CD4-positive, alpha-beta memory T cell (primary cell): ENCODE results near the gene ATXN7. TPM values are rescaled to one million over a fixed set of nuclear protein-coding genes. Genes with fewer than 3 reads are reported as not detected.

Experiments
- CTCF ChIA-PET: fragments of 350-600 bp; sonication (Branson Sonifier 250); formaldehyde crosslinking; loops from one replicate; lab custom pipeline; 2021; ENCODE audit warnings: inconsistent platforms; ENCODE audit not compliant: partially characterized antibody; lab: Charles Lee
- POLR2A ChIA-PET: fragments of 350-600 bp; sonication (Branson Sonifier 250); formaldehyde crosslinking; loops from one replicate; lab custom pipeline; 2021; ENCODE audit not compliant: partially characterized antibody; lab: Charles Lee
- DNase-seq, 5 donors: peaks; one replicate each; pipeline versions ENCODE4 v3.0.0 to v3.0.0-alpha.2; 2020 to 2022; ENCODE audit warnings: mixed read lengths in 1 of 5
- H3K27ac ChIP-seq: one replicate; pipeline ENCODE4 v1.7.0; 2013; ENCODE audit warnings: low read depth, low read length
- H3K27me3 ChIP-seq: 2 replicates; pipeline ENCODE4 v1.7.0; 2013; ENCODE audit warnings: mild to moderate bottlenecking, low read length, moderate library complexity; ENCODE audit not compliant: insufficient read depth
- H3K36me3 ChIP-seq: 2 replicates; pipeline ENCODE4 v1.7.0; 2013; ENCODE audit warnings: mild to moderate bottlenecking, low read length, moderate library complexity; ENCODE audit not compliant: insufficient read depth
- H3K4me1 ChIP-seq: 2 replicates; pipeline ENCODE4 v1.7.0; 2013; ENCODE audit warnings: mild to moderate bottlenecking, low read length, moderate library complexity; ENCODE audit not compliant: insufficient read depth
- H3K4me3 ChIP-seq, 2 donors: one replicate each; pipeline ENCODE4 v1.7.0; 2013; ENCODE audit warnings: low read length in 2 of 2, mild to moderate bottlenecking in 1 of 2
- H3K9me3 ChIP-seq, 2 donors: one replicate each; pipeline ENCODE4 v1.7.0; 2013; ENCODE audit warnings: low read length in 2 of 2, control low read depth in 1 of 2; ENCODE audit not compliant: control insufficient read depth in 1 of 2
- H3K27ac Mint-ChIP-seq, 7 donors: one replicate each; pipeline ENCODE4 v1.8.0; 2020 to 2021; ENCODE audit warnings: mixed read lengths in 7 of 7, mild to moderate bottlenecking in 6 of 7, inconsistent platforms in 3 of 7, moderate library complexity in 3 of 7
- H3K27me3 Mint-ChIP-seq, 2 donors: one replicate each; pipeline ENCODE4 v1.8.0; 2020 to 2021; ENCODE audit warnings: mixed read lengths in 2 of 2
- H3K36me3 Mint-ChIP-seq, 2 donors: one replicate each; pipeline ENCODE4 v1.8.0; 2020 to 2021; ENCODE audit warnings: mixed read lengths in 2 of 2, inconsistent platforms in 1 of 2, mild to moderate bottlenecking in 1 of 2
- H3K4me1 Mint-ChIP-seq, 4 donors: one replicate each; pipeline ENCODE4 v1.8.0; 2020 to 2021; ENCODE audit warnings: mixed read lengths in 4 of 4, mild to moderate bottlenecking in 1 of 4
- H3K4me3 Mint-ChIP-seq, 8 donors: one replicate each; pipeline ENCODE4 v1.8.0; 2020 to 2021; ENCODE audit warnings: mixed read lengths in 8 of 8, mild to moderate bottlenecking in 7 of 8, moderate library complexity in 6 of 8, inconsistent platforms in 3 of 8
- H3K9me3 Mint-ChIP-seq, 8 donors: one replicate each; pipeline ENCODE4 v1.8.0; 2020 to 2021; ENCODE audit warnings: mixed read lengths in 8 of 8, mild to moderate bottlenecking in 5 of 8, inconsistent platforms in 3 of 8, moderate library complexity in 1 of 8
- intact Hi-C: fragments of 100-400 bp; cut with micrococcal nuclease; formaldehyde crosslinking; loops from one replicate; pipeline ENCODE4 v1.15.1; 2023
- polyA plus RNA-seq, 2 donors: library from polyadenylated mRNA; unstranded; fragments of 300-500 nt; fragmentation: Illumina TruSeq; gene quantifications; one replicate each; pipeline ENCODE4 v1.2.3, GENCODE V29; 2021
- total RNA-seq, 2 experiments: library from RNA; stranded (reverse); gene quantifications; one replicate each; pipeline ENCODE4 v1.2.3, GENCODE V29; 2021

ATXN7 gene
- total and polyA plus RNA-seq, 4 experiments from 2014 or later, result 13.4 to 160 (median 89.2) TPM

GRCh38 chr3:63972987-63973386 is 109.3 kb downstream of the ATXN7 start:
- H3K36me3 Mint-ChIP-seq, result peaks cover 25 to 33% of the 10 kb centered on the region in 2 donors
- H3K4me1 ChIP-seq, result peaks cover 88% of the 10 kb centered on the region
- no peaks in the 10 kb centered on the region for H3K27me3 Mint-ChIP-seq
- H3K27me3 ChIP-seq, result no peaks in the 10 kb centered on the region
- H3K4me3 ChIP-seq, result no peak overlapping the region
- H3K9me3 ChIP-seq, result no peaks in the 10 kb centered on the region
- H3K27ac ChIP-seq, result peak overlapping the region; percentile 27
- ChIA-PET POLR2A (interaction anchor here (1.0 to 14.5 kb wide), 4 partner anchors 6 to 61 kb away, joined by 3 to 347 read pairs (median 177); partner anchors contain the start of gene SCAANT1), CTCF (interaction anchor here (2.6 to 29.4 kb wide), 3 partner anchors 10 to 20 kb away, joined by 10 to 875 read pairs (median 179); no protein-coding TSS in a partner anchor)
- H3K4me1 Mint-ChIP-seq, result peaks cover 72 to 97% (median 80%) of the 10 kb centered on the region in 4 donors
- peak overlapping the region; percentile 34 to 76 (median 65) for H3K4me3 Mint-ChIP-seq
- intact Hi-C loops, result no loop called here
- H3K9me3 Mint-ChIP-seq, result no peaks in the 10 kb centered on the region
- no peak for DNase-seq
- H3K27ac Mint-ChIP-seq, result peak overlapping the region; percentile 84 to 95 (median 89)
- H3K36me3 ChIP-seq, result peaks cover 9% of the 10 kb centered on the region

GRCh38 chr3:63973406-63973805 is 109.7 kb downstream of the ATXN7 start:
- peak overlapping the region; percentile 50 to 95 (median 88) for H3K27ac Mint-ChIP-seq
- ChIA-PET POLR2A (interaction anchor here (1.0 to 14.5 kb wide), 4 partner anchors 6 to 62 kb away, joined by 3 to 347 read pairs (median 177); partner anchors contain the start of gene SCAANT1), CTCF (interaction anchor here (2.6 to 29.4 kb wide), 3 partner anchors 10 to 20 kb away, joined by 10 to 875 read pairs (median 179); no protein-coding TSS in a partner anchor)
- H3K27me3 Mint-ChIP-seq, result no peaks in the 10 kb centered on the region
- H3K4me3 ChIP-seq, result no peak overlapping the region
- peaks cover 76 to 97% (median 84%) of the 10 kb centered on the region in 4 donors for H3K4me1 Mint-ChIP-seq
- H3K9me3 Mint-ChIP-seq, result no peaks in the 10 kb centered on the region
- peak overlapping the region; percentile 27 for H3K27ac ChIP-seq
- peaks cover 25 to 30% of the 10 kb centered on the region in 2 donors for H3K36me3 Mint-ChIP-seq
- no peaks in the 10 kb centered on the region for H3K9me3 ChIP-seq
- peaks cover 92% of the 10 kb centered on the region for H3K4me1 ChIP-seq
- peak overlapping the region in 7 of 8 donors; percentile 34 to 76 (median 70) for H3K4me3 Mint-ChIP-seq
- H3K27me3 ChIP-seq, result no peaks in the 10 kb centered on the region
- DNase-seq, result no peak
- intact Hi-C loops, result no loop called here
- H3K36me3 ChIP-seq, result peaks cover 9% of the 10 kb centered on the region

DNA sequence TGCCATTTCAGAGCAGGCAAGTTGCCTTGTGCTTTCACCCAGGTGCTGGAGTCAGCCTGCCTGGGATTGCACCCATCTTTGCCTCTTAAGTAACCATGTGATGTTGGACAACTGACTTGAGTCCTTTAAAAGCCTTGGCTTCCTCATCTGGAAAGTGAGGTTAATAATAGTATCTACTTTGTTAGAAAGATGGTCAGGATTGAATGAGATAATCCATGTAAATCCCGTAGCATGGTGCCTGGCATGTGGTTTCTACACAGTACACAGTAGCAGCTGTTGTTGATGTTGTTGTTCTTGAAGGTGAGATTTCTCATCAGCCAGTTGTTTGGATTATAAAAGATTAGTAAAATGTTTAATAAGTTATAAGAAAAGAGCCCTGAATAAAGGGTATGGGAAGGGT is 110.8 kb downstream of the ATXN7 start:
- no peaks in the 10 kb centered on the region for H3K27me3 Mint-ChIP-seq
- Histone ChIP-seq H3K27me3 (no peaks in the 10 kb centered on the region), H3K4me1 (peaks cover 97% of the 10 kb centered on the region), H3K27ac (no peak overlapping the region), H3K9me3 (no peaks in the 10 kb centered on the region), H3K4me3 (no peak overlapping the region), H3K36me3 (peaks cover 9% of the 10 kb centered on the region)
- H3K4me3 Mint-ChIP-seq, result peak overlapping the region; percentile 0 to 84 (median 50)
- no peaks in the 10 kb centered on the region for H3K9me3 Mint-ChIP-seq
- peak overlapping the region; percentile 45 to 84 (median 78) for H3K27ac Mint-ChIP-seq
- no peak for DNase-seq
- peaks cover 82 to 98% (median 90%) of the 10 kb centered on the region in 4 donors for H3K4me1 Mint-ChIP-seq
- ChIA-PET POLR2A (interaction anchor here (2.5 to 14.5 kb wide), 3 partner anchors 5 to 49 kb away, joined by 6 to 347 read pairs (median 347); partner anchors contain the start of gene PSMD6), CTCF (interaction anchor here (10.4 to 29.4 kb wide), 2 partner anchors 11 to 19 kb away, joined by 179 to 875 read pairs; no protein-coding TSS in a partner anchor)
- intact Hi-C loops, result no loop called here
- peaks cover 22 to 31% of the 10 kb centered on the region in 2 donors for H3K36me3 Mint-ChIP-seq

- H3K9me3 ChIP-seq, result no peaks in the 10 kb centered on the region
- POLR2A ChIA-PET, result interaction anchor here (1.0 to 13.9 kb wide), 3 partner anchors 9 to 47 kb away, joined by 3 to 347 read pairs (median 6); partner anchors contain the start of gene PSMD6
Measured at GRCh38 chr3:63975723-63976122, 112.1 kb downstream of the ATXN7 start.

GRCh38 chr3:63976161-63976871 is 112.6 kb downstream of the ATXN7 start:
- Histone ChIP-seq H3K27me3 (no peaks in the 10 kb centered on the region), H3K4me3 (no peak overlapping the region), H3K27ac (peak overlapping the region; percentile 0), H3K9me3 (no peaks in the 10 kb centered on the region), H3K36me3 (peaks cover 20% of the 10 kb centered on the region), H3K4me1 (peaks cover 97% of the 10 kb centered on the region)
- intact Hi-C loops, result loop anchor here (5.0 kb wide), 1 partner anchor 114 kb away; the partner anchor contains the start of genes ATXN7 and THOC7
- peak overlapping the region; percentile 83 to 94 (median 91) for H3K27ac Mint-ChIP-seq
- DNase-seq, result no peak
- H3K4me3 Mint-ChIP-seq, result peak overlapping the region in 7 of 8 donors; percentile 66 to 89 (median 79)
- CTCF ChIA-PET, result interaction anchor here (6.7 to 29.4 kb wide), 3 partner anchors 13 to 47 kb away, joined by 40 to 875 read pairs (median 179); partner anchors contain the start of gene PSMD6
- no peaks in the 10 kb centered on the region for H3K27me3 Mint-ChIP-seq
- POLR2A ChIA-PET, result interaction anchor here (0.7 to 13.9 kb wide), 5 partner anchors 9 to 47 kb away, joined by 3 to 347 read pairs (median 5); partner anchors contain the start of gene PSMD6
- H3K4me1 Mint-ChIP-seq, result peaks cover 77 to 98% (median 90%) of the 10 kb centered on the region in 4 donors
- no peaks in the 10 kb centered on the region for H3K9me3 Mint-ChIP-seq
- H3K36me3 Mint-ChIP-seq, result peaks cover 32 to 44% of the 10 kb centered on the region in 2 donors

More at GRCh38 chr3:63975723-63976122, 112.1 kb downstream of the ATXN7 start:
- Histone ChIP-seq H3K4me3 (no peak overlapping the region), H3K27ac (no peak overlapping the region), H3K27me3 (no peaks in the 10 kb centered on the region), H3K4me1 (peaks cover 97% of the 10 kb centered on the region), H3K36me3 (peaks cover 14% of the 10 kb centered on the region)
- H3K27me3 Mint-ChIP-seq, result no peaks in the 10 kb centered on the region
- H3K36me3 Mint-ChIP-seq, result peaks cover 27 to 40% of the 10 kb centered on the region in 2 donors
- CTCF ChIA-PET, result interaction anchor here (6.7 to 29.4 kb wide), 3 partner anchors 12 to 47 kb away, joined by 40 to 875 read pairs (median 179); partner anchors contain the start of gene PSMD6
- intact Hi-C loops, result loop anchor here (5.0 kb wide), 1 partner anchor 113 kb away; the partner anchor contains the start of genes ATXN7 and THOC7
- peak overlapping the region in 7 of 8 donors; percentile 19 to 84 (median 53) for H3K4me3 Mint-ChIP-seq
- no peak for DNase-seq
- H3K27ac Mint-ChIP-seq, result peak overlapping the region; percentile 68 to 91 (median 87)
- H3K4me1 Mint-ChIP-seq, result peaks cover 79 to 98% (median 90%) of the 10 kb centered on the region in 4 donors
- no peaks in the 10 kb centered on the region for H3K9me3 Mint-ChIP-seq

GRCh38 chr3:63976872-63977200 is 113.2 kb downstream of the ATXN7 start:
- CTCF ChIA-PET, result interaction anchor here (6.7 to 29.4 kb wide), 3 partner anchors 14 to 46 kb away, joined by 40 to 875 read pairs (median 179); partner anchors contain the start of gene PSMD6
- H3K4me3 Mint-ChIP-seq, result peak overlapping the region; percentile 8 to 89 (median 78)
- no peak overlapping the region for H3K4me3 ChIP-seq
- H3K27ac ChIP-seq, result peak overlapping the region; percentile 0
- intact Hi-C loops, result loop anchor here (5.0 kb wide), 1 partner anchor 115 kb away; the partner anchor contains the start of genes ATXN7 and THOC7
- H3K4me1 ChIP-seq, result peaks cover 97% of the 10 kb centered on the region
- H3K9me3 ChIP-seq, result no peaks in the 10 kb centered on the region
- peaks cover 78 to 100% (median 89%) of the 10 kb centered on the region in 4 donors for H3K4me1 Mint-ChIP-seq
- H3K27ac Mint-ChIP-seq, result peak overlapping the region; percentile 83 to 94 (median 91)
- peaks cover 32 to 49% of the 10 kb centered on the region in 2 donors for H3K36me3 Mint-ChIP-seq
- no peak for DNase-seq
- no peaks in the 10 kb centered on the region for H3K27me3 ChIP-seq
- H3K27me3 Mint-ChIP-seq, result no peaks in the 10 kb centered on the region
- POLR2A ChIA-PET, result interaction anchor here (0.7 to 13.9 kb wide), 6 partner anchors 10 to 46 kb away, joined by 3 to 347 read pairs (median 6); partner anchors contain the start of gene PSMD6
- H3K36me3 ChIP-seq, result peaks cover 24% of the 10 kb centered on the region
- no peaks in the 10 kb centered on the region for H3K9me3 Mint-ChIP-seq
